WTC11 (cell line): ENCODE data around the gene FOXP1.

ENCODE experiments used
- NFE2L1 ChIP-seq: sonication (generic); formaldehyde crosslinking; IDR thresholded peaks from 2 replicates; pipeline ENCODE4 v1.8.1; 2023; ENCODE audit warnings: missing genetic modification reagents
- SMAD3 ChIP-seq: sonication (generic); formaldehyde crosslinking; IDR thresholded peaks from 2 replicates; pipeline ENCODE4 v1.8.0; 2022; ENCODE audit warnings: missing genetic modification reagents, mild to moderate bottlenecking, borderline replicate concordance

DNA sequence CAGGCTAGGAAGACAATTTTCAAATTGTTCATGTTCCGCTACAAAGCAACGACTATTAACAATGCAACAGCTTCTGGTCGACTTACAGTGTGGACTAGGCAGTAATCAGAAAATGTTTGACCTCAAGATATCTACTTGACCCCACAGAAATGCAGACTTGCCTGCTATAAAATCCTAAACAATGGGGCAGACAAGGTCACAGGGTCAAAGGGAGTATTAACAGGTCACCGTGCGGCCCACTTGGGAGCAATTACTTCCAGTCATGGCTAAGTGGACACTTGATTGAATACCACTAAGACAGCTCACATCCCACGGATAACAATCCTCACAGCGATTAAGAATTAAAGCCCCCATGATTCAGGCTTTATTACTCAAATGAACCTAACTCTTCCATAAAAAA is 58.9 kb downstream of the FOXP1 start:
- no peak for TF ChIP-seq SMAD3
- no peak for TF ChIP-seq NFE2L1 (CRISPR knock-in tag)
